ENCODE data around the gene DCX. TPM values are rescaled to one million over a fixed set of nuclear protein-coding genes. Genes with fewer than 3 reads are reported as not detected.
"Not testable (repeated sequence)": the region's sequence is repeated elsewhere in the genome, so short reads cannot be mapped to it uniquely, and the experiment has no call there.

The DCX gene
- total RNA-seq, 1 donor from 2014 or later, result not detected

DNA sequence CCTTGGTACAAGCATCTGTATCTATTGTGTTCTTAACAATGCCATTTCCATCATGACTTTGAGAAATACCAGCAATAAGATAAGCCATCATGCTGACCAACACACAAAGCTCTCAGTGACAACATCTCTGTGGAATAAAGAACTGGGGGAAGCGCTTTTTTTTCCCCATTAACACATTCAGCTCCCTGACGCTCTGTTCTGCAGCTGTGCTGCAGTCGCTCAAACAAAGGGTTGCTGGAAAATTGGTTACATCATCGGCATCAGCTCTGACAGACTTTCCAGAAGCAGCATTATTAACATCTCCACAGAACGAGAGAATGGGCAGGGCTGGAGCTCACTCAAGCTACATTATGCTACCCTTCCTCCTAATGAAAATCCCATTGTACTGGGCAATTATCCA lies 39.9 kb downstream of the DCX start:
- DNase-seq (ENCODE audit: low read depth in 2 of 2), result no peak

- no peak for DNase-seq (ENCODE audit: low read depth in 2 of 2)
These were observed 46.1 kb downstream of the DCX start for GRCh38 chrX:111365770-111366325.

DNA sequence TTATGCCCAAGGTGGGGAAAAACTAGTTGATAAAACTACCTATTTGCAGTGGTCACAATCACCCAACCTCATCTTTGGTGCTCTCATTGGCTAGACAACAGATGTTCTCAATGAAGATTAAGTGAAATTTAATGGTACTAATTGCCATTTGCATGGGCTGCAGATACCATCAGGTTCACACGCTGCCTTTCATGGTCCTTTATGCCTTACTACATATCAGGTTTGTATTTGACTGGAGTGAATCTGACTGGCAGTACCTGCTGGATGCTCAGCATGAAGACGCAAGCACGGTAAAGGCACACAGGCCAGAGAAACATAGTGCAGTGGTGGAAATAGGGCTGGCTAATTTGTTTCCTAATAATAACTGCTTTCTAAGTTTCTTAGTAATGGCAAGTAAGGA lies 48.3 kb downstream of the DCX start:
- no peak for DNase-seq (ENCODE audit: low read depth in 2 of 2)

DNA sequence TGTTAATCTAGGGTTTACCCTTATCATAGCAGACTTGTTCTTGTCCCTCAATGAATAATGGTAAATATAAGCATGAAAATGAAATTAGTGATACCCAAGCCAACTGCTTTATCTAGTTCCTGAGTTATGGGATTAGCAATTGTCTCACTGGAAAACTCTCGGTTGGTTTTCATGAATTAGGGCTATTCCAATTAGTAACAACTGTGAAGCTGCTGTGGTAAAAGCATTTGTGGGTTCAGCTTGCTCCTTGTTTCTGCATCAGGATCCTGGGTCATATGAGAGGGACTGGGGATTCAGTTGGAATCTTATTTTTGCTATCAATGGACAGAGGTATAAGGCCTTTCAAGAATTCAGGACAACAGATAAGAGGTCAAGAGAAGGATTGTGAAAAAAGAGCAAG lies 50.2 kb downstream of the DCX start:
- no peak for DNase-seq (ENCODE audit: low read depth in 2 of 2)

DNA sequence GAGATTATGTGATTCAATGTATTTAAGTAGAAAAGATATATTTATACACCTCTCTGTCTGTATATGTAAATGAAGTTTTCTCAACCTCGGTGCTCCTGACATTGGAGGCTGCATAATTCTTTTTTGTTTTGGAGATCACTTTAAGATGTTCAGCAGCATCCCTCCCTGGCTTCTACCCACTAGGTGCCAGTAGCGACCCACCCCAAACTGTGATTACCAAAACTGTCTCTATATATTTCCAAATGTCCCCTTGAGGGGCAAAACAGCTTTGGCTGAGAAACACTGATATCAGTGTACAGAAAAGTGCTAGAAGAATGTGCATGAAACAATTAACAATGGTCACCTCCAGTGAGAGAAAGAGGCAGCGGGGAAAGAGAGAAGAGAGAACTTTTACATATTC lies 51.2 kb downstream of the DCX start:
- no peak for DNase-seq (ENCODE audit: low read depth in 2 of 2)

GRCh38 chrX:111355523-111356115 lies 56.4 kb downstream of the DCX start:
- DNase-seq (ENCODE audit: low read depth in 2 of 2), result no peak

- DNase-seq (ENCODE audit: low read depth in 2 of 2), result no peak
These were observed 57.5 kb downstream of the DCX start for GRCh38 chrX:111354496-111354895.

GRCh38 chrX:111353793-111354192 lies 58.2 kb downstream of the DCX start:
- DNase-seq (ENCODE audit: low read depth in 2 of 2), result no peak

- DNase-seq (ENCODE audit: low read depth in 2 of 2), result no peak
These were observed 59.6 kb downstream of the DCX start for GRCh38 chrX:111352424-111352823.

DNA sequence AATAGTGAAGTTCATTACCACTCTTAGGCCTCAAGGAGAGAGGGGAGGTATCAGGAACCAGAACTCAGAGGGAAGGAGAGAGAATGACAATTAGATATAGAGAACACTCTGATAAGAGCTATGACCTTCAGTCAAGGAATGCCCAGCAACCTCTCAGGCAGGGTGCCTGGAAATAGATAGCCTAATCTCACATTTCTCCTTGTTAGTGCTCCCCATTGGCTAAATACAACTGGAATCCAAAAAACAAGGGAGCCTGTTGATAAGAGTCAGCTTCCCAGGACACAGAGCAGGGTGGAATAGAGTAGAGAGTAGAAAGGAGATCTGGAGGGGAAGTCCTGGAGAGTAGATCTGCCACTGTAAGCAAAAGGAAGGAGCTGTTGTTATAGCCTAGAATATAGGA lies 62.1 kb downstream of the DCX start:
- DNase-seq (ENCODE audit: low read depth in 2 of 2), result no peak

- no peak for DNase-seq (ENCODE audit: low read depth in 2 of 2)
These were observed 62.9 kb downstream of the DCX start for GRCh38 chrX:111349101-111349500.

GRCh38 chrX:111348429-111348828 lies 63.6 kb downstream of the DCX start:
- DNase-seq (ENCODE audit: low read depth in 2 of 2), result no peak

DNA sequence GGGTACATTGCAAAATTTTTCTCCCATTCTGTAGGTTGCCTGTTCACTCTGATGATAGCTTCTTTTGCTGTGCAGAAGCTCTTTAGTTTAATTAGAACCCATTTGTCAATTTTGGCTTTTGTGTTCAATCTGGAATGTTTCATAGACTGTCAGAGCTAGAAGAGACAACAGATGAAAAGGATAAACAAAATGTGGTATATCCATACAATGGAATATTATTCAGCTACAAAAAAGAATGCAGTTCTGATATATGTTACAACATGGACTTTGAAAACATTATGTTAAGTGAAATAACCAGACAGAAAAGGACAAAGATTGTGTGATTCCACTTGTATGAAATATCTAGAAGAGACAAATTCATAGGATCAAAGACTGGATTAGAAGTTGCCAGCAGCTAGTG lies 65.8 kb downstream of the DCX start:
- not testable (repeated sequence) for DNase-seq (ENCODE audit: low read depth in 2 of 2)

GRCh38 chrX:111340054-111340453 lies 71.9 kb downstream of the DCX start:
- DNase-seq (ENCODE audit: low read depth in 2 of 2), result no peak

DNA sequence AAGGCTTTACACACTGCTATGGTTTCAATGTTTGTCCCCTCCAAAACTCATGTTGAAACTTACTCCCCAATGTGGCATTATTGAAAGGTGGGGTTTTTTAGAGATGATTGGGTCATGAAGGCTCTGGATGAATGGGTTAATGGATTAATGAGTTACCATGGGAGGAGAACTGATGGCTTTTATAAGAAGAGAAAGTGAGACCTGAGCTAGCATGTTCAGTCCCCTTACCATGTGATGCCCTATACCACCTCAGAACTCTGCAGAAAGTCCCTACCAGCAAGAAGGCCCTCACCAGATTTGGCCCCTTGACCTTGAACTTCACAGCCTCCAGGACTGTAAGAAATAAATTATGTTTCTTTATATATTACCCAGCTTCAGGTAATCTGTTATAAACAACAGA lies 72.8 kb downstream of the DCX start:
- no peak for DNase-seq (ENCODE audit: low read depth in 2 of 2)

- no peak for DNase-seq (ENCODE audit: low read depth in 2 of 2)
These were observed 73.8 kb downstream of the DCX start for GRCh38 chrX:111338095-111338698.

- DNase-seq (ENCODE audit: low read depth in 2 of 2), result no peak
These were observed 74.8 kb downstream of the DCX start for GRCh38 chrX:111337067-111337637.

GRCh38 chrX:111336141-111336540 lies 75.9 kb downstream of the DCX start:
- no peak for DNase-seq (ENCODE audit: low read depth in 2 of 2)

DNA sequence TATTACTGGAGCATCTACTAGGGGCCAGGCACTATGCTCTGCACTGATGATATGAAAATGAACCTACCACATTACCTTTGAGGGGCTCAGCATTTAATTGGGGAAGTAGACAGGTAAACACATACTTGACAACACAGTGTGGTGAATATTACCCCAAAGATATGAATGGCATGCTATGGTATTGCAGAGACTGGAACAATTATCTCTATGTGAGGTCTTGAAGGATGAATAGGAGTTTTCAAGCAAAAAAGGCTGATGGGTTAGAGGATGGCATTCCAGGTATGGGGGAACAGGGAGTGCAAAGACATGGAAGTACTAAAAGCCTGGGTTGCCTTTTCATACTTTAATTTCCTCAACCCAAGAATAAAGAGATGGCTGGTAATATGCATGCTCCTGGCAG lies 82.6 kb downstream of the DCX start:
- DNase-seq (ENCODE audit: low read depth in 2 of 2), result no peak

GRCh38 chrX:111328858-111329257 lies 83.1 kb downstream of the DCX start:
- no peak for DNase-seq (ENCODE audit: low read depth in 2 of 2)

DNA sequence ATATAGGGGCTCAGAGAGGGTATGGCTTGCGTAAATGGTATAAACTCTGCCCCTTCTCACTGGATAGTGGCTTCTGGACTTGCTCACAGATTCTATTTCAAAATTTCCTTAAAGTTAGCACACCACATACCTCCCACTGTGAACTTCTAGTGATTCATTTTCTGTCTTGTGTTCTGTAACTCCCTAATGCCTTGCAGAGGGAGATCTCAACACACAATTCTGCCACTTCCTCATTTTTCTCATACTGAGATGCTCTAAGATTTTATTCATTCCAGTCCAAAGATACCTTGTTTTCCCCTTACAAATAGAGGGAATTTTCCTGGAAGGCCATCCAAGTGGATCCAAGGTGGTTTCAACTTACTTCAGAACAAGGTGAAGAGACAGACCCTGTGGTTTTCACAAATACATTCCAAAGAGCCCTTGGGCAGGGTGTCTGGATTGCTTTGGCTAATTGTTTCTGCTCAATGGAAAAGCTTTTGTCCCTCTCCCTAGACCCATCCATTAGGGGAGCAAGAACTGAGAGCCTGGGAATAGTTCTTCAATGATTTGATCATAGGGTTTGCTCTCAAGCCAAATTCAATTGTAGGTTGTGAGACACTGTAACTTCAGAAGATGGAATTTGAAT lies 89.6 kb downstream of the DCX start:
- no peak for DNase-seq (ENCODE audit: low read depth in 2 of 2)

DNA sequence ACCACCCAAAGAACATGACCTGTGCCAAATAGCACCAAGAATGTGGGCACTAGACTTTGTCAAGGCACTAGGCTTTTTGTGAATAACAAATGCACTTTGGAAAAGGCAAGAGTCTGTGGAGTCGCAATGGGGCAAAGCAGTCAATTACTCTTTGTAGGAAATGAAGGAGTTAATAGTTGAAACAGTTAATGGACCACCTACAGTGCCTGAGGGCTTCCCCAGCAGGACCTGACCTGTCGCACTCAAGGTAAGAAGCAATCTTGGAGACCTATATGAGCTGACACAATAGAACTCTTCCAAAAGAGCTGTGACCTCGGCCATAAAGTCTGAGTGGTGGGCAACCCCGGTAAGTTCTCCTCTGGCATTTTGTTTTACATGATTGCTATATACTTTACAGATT lies 92.5 kb downstream of the DCX start:
- no peak for DNase-seq (ENCODE audit: low read depth in 2 of 2)

- no peak for DNase-seq (ENCODE audit: low read depth in 2 of 2)
These were observed 93.1 kb downstream of the DCX start for GRCh38 chrX:111318901-111319300.

Data from dermis microvascular lymphatic vessel endothelial cell (primary cell).